Tibial artery (tissue), 4 donors: ENCODE measurements around the gene CDADC1.

Experiments used
- DNase-seq, 2 donors: peaks; one replicate each; pipeline ENCODE4 v3.0.0-alpha.2; 2019
- H3K27ac ChIP-seq, 2 donors: fragments of 200-600 bp; sonication (generic) in 1 of 2; 1 replicate in 1 of 2; 2 replicates in 1 of 2; pipeline ENCODE4 v1.5.1; 2018 to 2019; ENCODE audit warnings: mild to moderate bottlenecking in 1 of 2
- H3K27me3 ChIP-seq, 2 donors: fragments of 200-600 bp; sonication (generic) in 1 of 2; one replicate each; pipeline versions ENCODE4 v1.5.1 to v1.6.0; 2016 to 2019
- H3K36me3 ChIP-seq, 3 donors: fragments of 200-600 bp; sonication (generic) in 2 of 3; one replicate each; pipeline ENCODE4 v1.5.1; 2016 to 2019; ENCODE audit warnings: mild to moderate bottlenecking in 2 of 3
- H3K4me1 ChIP-seq, 4 donors: fragments of 200-600 bp; sonication (generic) in 2 of 4; 1 replicate in 3 of 4; 2 replicates in 1 of 4; pipeline ENCODE4 v1.5.1; 2016 to 2019
- H3K4me3 ChIP-seq, 2 donors: fragments of 200-600 bp; sonication (generic) in 1 of 2; 1 replicate in 1 of 2; 2 replicates in 1 of 2; pipeline ENCODE4 v1.5.1; 2018 to 2019; ENCODE audit warnings: mild to moderate bottlenecking in 2 of 2
- H3K9me3 ChIP-seq, 3 donors: fragments of 200-600 bp; sonication (generic) in 1 of 3; one replicate each; pipeline ENCODE4 v1.5.1; 2016 to 2019
- intact Hi-C: fragments of 100-400 bp; cut with DNase I; formaldehyde crosslinking; loops from one replicate; pipeline ENCODE4 v1.15.0; 2023; ENCODE audit warnings: low total_unique reads
- TF ChIP-seq, protein P1 (sequence below), 2 experiments: fragments of 200-600 bp in 1 of 2; fragments of 450-650 bp in 1 of 2; IDR thresholded peaks; one replicate each; pipeline ENCODE4 v1.5.1; 2017 to 2019; ENCODE audit warnings: antibody characterized with exemption in 2 of 2, mild to moderate bottlenecking in 1 of 2, moderate library complexity in 1 of 2

CDADC1 gene

DNA sequence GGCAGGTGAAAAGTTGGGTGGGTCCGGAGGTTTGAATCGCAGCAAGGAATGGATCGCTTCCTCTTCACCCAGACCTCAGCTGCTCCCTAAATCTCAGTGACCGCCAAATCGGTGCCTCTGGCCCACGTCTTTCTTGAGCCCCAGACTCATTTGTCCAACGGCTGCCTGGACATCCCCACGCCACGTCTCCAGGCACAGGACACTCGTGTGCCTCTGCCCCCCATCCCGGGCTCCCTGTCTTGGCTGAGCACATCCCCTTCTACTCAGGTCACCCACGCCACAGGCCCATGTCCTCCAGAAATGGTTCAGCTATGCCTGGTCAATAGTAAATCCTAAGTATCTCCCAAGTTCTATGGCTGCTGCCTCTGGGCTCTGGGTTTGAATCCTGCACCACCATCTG lies 56.6 kb downstream of the CDADC1 start:
- H3K9me3 ChIP-seq: no peaks in the 10 kb centered on the region

DNA sequence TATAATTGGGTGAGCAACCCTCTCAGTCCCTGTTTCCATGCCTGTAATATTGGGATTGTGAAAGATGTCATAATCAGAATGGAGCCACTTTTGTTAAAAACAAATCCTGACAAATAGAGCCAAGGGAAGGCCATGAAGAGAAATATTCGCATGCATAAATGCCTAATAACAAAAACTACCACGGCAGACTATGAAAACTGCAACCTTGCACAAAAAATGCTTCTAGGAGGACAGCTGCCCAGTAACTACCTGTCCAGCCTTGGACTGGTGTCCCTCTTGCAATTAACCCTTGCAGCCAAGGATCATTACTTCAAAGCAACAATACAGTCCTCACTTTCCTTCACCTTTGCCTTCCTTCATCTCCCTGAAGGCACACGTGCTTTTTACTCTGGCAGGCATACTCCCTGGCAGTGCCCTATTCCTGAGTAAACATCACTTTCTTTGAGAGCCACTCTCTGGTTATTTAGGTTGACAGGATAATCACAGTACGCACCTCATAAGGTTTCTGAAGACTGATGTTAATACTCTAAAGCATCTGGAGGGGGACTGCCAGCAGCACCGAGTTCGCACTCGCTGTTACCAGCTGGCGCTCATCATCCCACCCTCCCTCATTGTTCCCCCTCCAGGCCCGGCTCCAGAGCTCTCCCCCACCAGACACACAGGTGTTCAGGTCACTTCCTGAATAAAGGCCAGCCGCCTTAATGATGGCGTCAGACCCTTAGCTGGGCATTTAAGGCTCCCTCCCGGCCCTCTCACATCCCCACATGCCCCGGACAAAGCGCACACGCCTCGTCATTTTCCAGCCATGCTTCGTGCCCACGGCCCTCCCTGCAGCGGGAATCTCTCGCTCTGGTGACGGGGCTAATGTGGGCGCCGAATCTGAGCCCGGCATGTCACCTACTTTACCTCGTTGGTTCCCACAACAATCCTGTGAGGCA lies 57.3 kb downstream of the CDADC1 start:
- Histone ChIP-seq H3K36me3 (peaks cover 4% of the 10 kb centered on the region in 3 donors), H3K27ac (peak overlapping the region; percentile 3 to 29), H3K4me3 (no peak overlapping the region), H3K9me3 (no peaks in the 10 kb centered on the region), H3K27me3 (no peaks in the 10 kb centered on the region), H3K4me1 (peaks cover 0 to 79% (median 44%) of the 10 kb centered on the region in 4 donors)
- DNase-seq: no peak
- TF ChIP-seq, protein P1, sequence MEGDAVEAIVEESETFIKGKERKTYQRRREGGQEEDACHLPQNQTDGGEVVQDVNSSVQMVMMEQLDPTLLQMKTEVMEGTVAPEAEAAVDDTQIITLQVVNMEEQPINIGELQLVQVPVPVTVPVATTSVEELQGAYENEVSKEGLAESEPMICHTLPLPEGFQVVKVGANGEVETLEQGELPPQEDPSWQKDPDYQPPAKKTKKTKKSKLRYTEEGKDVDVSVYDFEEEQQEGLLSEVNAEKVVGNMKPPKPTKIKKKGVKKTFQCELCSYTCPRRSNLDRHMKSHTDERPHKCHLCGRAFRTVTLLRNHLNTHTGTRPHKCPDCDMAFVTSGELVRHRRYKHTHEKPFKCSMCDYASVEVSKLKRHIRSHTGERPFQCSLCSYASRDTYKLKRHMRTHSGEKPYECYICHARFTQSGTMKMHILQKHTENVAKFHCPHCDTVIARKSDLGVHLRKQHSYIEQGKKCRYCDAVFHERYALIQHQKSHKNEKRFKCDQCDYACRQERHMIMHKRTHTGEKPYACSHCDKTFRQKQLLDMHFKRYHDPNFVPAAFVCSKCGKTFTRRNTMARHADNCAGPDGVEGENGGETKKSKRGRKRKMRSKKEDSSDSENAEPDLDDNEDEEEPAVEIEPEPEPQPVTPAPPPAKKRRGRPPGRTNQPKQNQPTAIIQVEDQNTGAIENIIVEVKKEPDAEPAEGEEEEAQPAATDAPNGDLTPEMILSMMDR (IDR thresholded peaks at IDR 0.05): no peak
- intact Hi-C loops: loop anchor here (2.0 kb wide), 1 partner anchor 132 kb away; no protein-coding TSS in a partner anchor

More for the DNA sequence above, 56.6 kb downstream of the CDADC1 start:
- Histone ChIP-seq H3K4me1 (peaks cover 0 to 72% (median 38%) of the 10 kb centered on the region in 4 donors), H3K27ac (peak overlapping the region; percentile 24 to 29), H3K4me3 (no peak overlapping the region), H3K27me3 (no peaks in the 10 kb centered on the region), H3K36me3 (no peaks in the 10 kb centered on the region)
- TF ChIP-seq, protein P1 (IDR thresholded peaks at IDR 0.05): no peak
- intact Hi-C loops: loop anchor here (2.0 kb wide), 1 partner anchor 132 kb away; no protein-coding TSS in a partner anchor
- no peak for DNase-seq

DNA sequence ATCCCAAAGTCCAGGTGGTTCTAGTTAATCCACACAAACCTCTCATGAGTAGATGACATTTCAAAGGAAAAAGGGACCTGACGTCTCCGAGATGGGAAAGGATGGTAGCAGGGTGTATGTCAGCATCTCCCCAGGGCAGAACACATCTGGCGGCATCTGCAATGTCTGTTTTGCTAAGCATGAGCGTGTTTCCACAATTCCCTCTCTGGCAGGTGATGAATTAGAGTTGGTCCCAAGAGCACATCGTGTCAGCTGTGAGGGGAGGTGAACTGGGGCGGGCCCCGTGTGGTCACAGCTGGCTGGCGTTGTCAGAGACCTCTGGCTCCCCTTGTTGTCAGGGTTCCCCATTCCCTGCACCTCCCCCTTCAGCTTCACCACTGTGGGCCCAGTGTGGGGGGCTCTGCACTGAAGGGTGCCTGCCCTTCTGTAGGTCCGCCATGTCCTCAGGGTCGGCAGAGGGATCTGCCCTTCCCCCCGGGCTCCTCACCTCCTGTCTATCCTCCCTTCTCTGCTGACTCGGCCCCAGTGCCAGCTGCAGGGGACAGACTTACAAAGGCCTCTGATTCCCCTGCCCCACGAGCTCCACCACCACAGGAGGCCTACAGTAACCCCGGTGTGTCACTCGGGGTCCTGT lies 58.2 kb downstream of the CDADC1 start:
- intact Hi-C loops: loop anchor here (2.0 kb wide), 1 partner anchor 131 kb away; no protein-coding TSS in a partner anchor
- Histone ChIP-seq H3K4me1 (peaks cover 0 to 77% (median 45%) of the 10 kb centered on the region in 4 donors), H3K4me3 (no peak overlapping the region), H3K27me3 (no peaks in the 10 kb centered on the region), H3K36me3 (peaks cover 12% of the 10 kb centered on the region in 3 donors), H3K27ac (peak overlapping the region in 1 of 2 donors; percentile 29), H3K9me3 (no peaks in the 10 kb centered on the region)
- DNase-seq: no peak
- TF ChIP-seq, protein P1 (IDR thresholded peaks at IDR 0.05): no peak

- peak; percentile 76 for DNase-seq
- H3K36me3 ChIP-seq: peaks cover 12 to 15% (median 14%) of the 10 kb centered on the region in 3 donors
- TF ChIP-seq, protein P1 (IDR thresholded peaks at IDR 0.05): no peak
- peak overlapping the region; percentile 81 to 86 for H3K27ac ChIP-seq
- intact Hi-C loops: no loop called here
- no peak overlapping the region for H3K4me3 ChIP-seq
- H3K9me3 ChIP-seq: no peaks in the 10 kb centered on the region
- H3K27me3 ChIP-seq: no peaks in the 10 kb centered on the region
- peaks cover 0 to 63% (median 38%) of the 10 kb centered on the region in 4 donors for H3K4me1 ChIP-seq
These were observed 59.6 kb downstream of the CDADC1 start for GRCh38 chr13:49307365-49307764.

GRCh38 chr13:49308097-49308875 lies 60.6 kb downstream of the CDADC1 start:
- H3K4me1 ChIP-seq: peaks cover 0 to 54% (median 38%) of the 10 kb centered on the region in 4 donors
- peak overlapping the region in 1 of 2 donors; percentile 12 for H3K4me3 ChIP-seq
- H3K36me3 ChIP-seq: peaks cover 12 to 15% (median 14%) of the 10 kb centered on the region in 3 donors
- peak overlapping the region; percentile 81 to 86 for H3K27ac ChIP-seq
- peak; percentile 94 to 96 for DNase-seq
- intact Hi-C loops: no loop called here
- no peaks in the 10 kb centered on the region for H3K27me3 ChIP-seq
- no peaks in the 10 kb centered on the region for H3K9me3 ChIP-seq
- TF ChIP-seq, protein P1 (IDR thresholded peaks at IDR 0.05): no peak
